NCI-H2107 treated with DMSO at 0.1 percent for 48 hours (cell line): Measurements from ENCODE around the gene FGFBP2.

Experiments
- DNase-seq: peaks from one replicate; lab custom pipeline; 2025; ENCODE audit not compliant: unreplicated experiment; lab: John Stamatoyannopoulos, UW

Gene FGFBP2

DNA sequence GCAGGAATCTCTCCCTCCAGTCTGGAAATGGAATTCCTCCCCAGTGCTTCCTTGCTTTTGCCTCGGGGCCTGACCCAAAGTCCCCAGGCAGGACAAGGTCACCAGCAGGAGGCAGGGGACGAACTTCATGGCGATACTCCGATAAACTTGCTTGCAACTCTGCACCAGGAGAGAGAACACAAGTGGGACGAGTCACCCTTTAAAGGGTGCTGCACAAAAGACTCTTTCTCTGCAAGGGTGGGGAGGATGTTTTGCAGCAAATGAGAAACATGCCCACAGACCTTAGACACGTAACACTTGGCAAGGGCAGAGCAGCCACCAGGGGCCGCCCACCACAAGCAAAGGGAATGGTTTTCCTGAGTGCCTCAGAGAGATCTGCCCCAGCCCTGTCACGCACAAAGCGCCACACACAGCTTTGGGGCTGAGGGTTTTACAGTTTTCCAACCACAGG, at the start of gene FGFBP2:
FGFBP2 (minus strand) TSS at position 175 of the 451 bp plus-strand sequence; CDS start at position 129, 46 bp downstream.
- peak; percentile 9 for DNase-seq

DNA sequence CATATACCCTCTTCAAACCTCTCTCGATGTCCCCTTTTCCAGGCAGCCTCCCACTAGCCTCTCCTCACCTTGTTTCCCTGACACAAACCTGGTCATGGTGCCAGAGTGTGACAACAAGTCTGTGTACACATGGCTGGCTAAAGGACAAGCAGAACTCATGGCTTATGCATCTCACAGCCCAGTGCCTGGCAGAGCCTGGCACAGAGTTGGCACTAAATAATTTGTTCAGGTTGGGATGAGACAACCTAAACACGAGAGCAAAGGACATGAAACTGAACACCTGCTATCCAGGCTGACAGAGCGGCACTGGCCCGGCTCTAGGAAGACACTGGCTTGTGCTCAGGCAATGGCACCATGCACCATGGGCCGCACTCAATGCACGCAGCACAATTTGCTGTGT, 48.2 kb upstream of the FGFBP2 start:
- no peak for DNase-seq

DNA sequence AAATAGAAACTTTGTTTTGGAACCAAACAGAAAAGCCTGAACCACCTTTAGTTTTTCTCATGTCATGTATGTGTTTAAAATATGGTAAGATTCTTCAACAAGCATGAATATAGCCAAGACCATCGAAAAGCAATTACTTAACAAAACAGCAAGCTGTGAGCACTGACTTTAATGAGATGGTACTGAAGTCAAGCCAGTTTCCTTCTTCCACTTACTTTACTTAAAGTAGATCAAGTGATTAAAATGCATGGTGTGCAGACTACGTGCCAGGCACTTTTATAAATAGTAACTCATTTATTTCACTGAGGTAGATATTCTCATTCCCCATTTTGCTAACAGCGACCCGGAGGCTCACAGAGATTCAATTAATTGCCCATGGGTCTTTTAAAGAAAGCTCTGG, 46.2 kb upstream of the FGFBP2 start:
- no peak for DNase-seq

DNA sequence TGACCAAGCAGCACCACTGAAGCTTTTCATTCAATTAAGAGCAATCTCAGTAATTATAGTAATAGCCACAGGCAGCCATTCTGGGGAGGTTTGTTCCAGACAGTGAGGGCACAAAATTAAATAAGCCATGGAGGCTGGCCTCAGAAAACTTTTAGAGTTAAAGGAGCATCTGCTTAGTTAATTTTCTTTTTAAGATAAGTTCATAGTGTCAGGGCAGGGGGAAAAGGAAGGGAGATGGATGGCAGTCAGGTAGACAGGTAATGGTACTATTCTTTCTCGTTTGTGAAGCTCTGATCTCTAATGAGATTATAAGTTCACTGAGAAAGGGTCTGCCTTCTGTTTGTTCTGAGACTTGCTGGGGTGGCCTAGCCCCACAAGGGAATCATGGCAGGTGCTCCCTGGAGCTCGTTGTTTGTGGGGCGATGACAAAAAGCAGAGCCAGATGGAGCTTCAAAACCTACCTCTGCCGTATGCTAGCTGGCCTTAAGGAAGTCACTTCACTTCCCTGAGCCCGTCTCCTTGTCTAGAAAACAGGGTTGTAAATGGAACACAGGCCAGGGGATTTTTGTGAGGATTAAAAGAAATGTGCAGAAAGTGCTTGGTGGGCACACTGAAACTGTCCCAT, 44.6 kb upstream of the FGFBP2 start:
- DNase-seq = no peak

DNA sequence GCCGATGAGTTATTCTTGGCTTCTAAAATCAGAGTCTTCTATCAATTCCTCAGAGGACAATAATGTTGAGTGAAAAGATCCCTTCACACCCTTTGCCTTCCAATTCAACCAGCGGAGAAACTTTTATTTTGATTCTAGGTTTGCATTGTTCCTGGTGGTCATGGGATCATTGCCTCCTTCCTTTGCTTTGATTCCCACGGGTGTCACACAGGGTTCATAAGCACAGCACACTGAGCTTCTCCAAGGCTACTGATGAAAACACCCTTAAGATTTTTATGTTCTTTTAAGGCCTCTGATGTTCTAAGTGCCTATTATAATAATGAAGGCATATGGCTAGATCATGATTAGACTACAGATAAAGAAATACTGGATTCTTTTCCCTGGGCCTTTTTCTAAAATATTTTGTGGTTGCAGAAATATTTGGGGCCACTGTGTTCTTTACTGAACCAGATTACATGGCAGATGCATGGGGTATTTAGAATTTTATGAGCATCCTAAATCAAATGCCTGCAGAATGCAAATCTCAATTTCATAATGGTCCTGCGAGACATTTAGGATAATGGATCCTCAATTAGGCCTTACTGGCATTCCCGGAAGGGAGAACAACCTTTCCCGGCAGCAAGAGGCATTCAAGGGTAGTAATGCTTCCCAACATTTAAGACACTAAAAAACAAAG, 43.9 kb upstream of the FGFBP2 start:
- DNase-seq = no peak

GRCh38 chr4:16005676-16006075, 42.7 kb upstream of the FGFBP2 start:
- no peak for DNase-seq

- DNase-seq = peak; percentile 9
Observed at GRCh38 chr4:16001484-16001858, 38.5 kb upstream of the FGFBP2 start.

DNA sequence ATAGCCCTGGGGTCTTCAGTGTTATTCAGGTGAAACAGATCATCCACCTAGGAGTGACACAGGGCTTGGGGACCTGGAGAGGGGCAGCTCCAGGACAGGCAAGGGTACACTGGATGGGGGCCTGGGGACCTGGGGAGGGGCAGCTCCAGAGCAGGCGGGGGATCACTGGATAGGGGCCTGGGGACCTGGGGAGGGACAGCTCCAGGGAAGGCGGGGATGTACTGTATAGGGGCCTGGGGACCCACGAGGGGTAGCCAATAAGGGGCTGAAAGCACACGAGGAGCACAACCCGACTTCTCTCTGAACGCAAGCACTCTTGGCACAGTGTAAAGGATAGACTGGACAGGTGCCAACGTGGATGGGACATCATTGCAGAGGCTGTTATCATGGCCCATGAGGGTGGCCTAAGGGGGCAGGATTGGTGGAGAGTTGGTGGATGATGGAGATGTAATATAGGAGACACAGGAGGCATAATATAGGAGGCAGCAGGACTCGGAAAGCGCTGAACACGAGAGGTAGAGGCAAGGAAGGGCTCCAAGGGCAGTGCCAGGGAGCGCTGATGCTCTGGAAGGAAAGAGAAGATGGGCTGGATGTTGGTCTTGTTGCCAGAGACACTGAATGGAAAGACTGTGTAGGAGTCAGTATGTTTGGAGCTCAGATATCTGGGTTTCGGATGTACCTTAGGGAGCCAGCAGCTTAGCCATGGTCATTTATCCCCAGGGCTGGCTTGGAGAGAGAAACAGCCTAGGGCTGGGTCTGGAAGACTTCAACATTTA, 37.9 kb upstream of the FGFBP2 start:
- no peak for DNase-seq

DNA sequence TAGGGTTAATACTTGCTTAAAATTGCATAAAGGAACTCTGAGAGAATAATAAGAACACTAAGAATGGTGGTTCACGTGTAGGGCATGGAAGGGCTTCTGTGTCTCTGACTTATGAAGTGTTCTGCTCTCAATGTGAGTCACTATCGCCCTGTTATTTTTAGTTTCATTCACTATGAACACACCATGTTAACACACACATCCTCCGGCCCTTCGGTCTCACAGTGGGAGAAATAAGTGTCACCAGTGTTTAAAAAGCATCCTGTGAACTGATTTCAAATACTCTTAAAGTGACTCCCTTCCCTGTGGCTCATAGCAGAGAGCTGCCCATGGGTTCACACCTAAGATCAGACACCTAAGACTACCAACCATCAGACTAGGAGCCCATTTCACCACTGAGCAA, 33.8 kb upstream of the FGFBP2 start:
- no peak for DNase-seq

DNA sequence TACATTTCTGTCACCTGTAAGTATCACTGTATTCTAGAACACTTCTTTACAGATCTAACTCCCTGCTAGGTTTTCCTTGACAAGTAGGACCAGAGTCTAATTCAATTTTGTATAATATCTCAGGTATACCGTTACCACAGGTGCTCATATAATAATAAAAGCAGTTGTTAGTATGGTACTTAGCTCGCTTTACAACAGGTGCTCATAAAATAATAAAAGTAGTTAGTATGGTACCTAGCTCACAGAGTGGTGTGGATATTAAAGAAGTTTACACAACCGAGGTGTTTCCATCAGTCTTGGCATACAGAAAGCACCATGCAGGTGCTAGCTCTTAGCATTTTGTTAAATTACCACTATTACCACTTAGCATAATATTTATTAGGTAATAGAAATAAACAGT, 32.9 kb upstream of the FGFBP2 start:
- DNase-seq = no peak

DNA sequence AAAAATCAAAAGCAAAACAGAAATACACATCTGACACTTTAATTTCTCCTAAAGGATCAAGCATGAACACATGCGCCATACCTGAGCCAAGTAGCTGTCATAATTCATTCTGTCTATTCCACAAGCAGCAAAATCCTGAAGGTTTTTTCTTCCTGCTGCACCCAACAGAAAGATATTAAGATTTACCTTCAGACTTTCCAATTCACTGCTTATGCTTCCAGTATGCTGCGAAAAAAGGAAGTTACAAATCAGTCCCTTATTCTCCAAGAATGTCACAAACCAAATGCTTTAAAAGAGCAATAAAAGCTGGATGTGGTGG, 29.2 kb upstream of the FGFBP2 start:
- DNase-seq = no peak

DNA sequence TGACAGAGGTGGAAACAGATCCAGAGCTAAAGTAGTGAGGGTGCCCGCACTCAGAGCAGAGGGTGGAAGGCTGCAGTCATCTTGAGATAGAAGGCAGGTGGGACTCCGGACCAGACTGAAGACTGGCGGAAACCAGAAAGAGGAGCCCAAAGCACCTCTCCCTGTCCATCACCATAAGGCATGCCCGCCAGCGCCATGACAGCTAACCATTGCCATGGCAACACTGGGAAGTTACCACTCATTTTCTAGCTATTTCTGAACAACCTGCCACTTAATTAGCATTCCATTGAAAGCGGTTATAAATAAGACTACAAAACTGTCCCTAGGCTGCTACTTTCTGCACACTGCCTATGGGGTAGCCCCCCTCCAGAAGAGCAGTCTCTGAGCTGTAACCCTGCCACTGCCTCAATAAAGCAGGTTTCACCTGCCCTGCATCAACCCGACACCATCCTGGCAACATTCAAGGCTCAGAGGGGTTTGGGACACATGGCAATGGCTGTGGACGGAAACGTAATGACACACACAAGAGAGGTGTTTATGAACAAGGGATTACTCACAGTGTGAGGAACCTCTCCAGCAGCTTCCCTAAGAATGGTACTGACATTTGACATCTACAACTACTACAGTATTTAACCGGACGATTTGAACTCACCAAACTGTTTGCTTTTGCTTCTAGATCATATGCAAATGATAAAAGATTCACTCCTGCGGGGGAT, 27.8 kb upstream of the FGFBP2 start:
- DNase-seq = no peak

GRCh38 chr4:15989424-15989823, 26.4 kb upstream of the FGFBP2 start:
- no peak for DNase-seq

- no peak for DNase-seq
Observed at GRCh38 chr4:15988222-15988621, 25.2 kb upstream of the FGFBP2 start.

DNA sequence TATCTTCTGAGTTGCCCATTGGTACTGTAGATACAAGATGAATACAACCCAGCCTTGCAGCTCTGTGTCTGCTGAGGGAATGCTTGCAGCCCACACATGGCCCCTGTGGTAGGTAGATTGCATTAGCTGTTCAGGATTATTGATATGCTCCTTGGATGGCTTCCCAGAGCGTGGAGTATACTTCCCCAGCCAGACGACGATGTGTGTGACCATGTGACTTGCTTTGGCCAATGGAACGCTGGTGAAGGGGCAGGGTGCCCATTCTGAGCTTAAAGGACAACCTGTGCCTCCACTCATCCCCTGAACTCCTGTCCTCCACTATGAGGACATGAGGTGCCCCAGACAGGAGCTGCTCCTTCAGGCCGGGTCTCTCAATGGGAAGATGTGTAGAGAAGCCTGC, 23.9 kb upstream of the FGFBP2 start:
- no peak for DNase-seq

GRCh38 chr4:15983610-15984009, 20.6 kb upstream of the FGFBP2 start:
- DNase-seq = no peak

DNA sequence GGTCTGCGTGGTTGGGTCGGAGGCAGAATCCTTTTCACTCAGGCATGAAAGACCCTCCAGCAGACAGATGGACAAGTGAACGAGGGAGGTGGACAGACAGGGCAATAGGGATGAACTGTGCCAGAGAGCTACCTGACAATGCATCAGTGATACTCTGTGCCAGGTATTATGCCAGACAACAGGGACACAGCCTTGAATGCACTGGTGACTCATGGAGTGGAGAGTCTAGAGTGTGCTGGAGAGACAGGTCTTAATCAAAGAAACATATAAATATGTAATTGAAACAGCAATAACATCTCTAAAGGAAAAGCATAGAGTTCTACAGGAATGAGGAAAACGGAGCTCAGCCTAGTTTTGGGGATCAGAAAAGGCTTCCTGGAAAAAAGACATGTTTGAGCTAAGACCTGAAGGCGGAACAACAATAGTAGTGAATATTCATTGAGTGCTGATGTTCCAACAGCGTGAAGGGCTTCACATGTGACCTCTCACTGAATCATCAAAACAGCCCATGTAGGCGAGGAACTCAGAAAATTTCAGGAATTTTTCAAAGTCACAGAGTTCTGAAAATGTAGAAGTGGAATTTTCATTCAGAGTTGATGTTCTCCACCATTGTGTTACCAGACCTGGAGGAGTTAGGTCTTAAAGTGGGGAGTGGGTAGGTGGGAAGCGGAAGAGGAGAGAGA, 20.0 kb upstream of the FGFBP2 start:
- DNase-seq = no peak

DNA sequence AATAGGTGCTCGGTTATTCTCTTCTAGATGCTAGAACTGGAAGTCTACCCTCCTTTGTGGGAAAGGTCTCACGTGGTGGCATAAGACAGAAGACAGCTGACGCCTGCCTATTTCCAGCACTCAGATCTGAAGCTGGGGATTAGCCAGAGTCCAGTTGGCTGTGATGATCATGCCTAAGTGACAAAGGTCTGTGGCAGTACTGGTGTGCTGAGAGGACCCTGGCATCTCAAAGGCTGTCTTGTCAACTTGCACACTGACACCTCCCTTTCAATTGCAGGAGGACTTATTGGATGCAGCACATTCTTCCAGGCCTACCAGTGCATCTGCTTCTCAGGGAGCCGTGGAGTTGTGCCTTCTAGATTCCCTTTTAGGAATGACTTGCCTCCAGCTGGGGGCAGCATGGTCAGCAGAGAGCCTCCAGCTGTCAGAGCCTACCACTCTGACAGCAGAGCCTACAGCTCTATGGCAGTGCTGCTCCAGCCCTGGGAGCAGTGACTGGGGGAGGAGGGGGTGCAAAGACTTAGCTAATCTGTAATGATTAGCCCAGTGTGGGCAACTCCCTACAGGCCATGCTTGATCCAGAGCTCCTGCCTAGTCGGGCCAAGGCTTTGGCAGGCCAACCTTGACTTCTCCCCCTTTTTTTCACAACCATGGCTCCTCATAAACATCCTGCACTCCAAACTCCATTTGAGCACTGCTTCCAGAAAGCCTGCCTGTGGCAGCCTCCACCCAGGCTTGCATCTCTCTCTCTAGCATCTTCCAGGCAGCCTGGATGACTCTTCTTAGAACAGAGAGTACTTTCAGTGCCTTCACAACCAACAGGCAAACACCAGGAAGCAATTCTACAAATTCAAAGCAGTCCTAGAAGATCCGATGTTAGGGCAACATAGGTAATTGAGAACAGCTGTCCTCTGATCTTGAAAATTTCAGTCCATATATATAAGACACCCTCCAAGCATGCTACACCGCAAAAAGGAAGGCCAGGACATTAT, 13.8 kb upstream of the FGFBP2 start:
- DNase-seq = peak; percentile 12

GRCh38 chr4:15971068-15971801, 8.3 kb upstream of the FGFBP2 start:
- DNase-seq = no peak
